Fibroblast of skin of left quadriceps (primary cell): ENCODE results near the gene ARL2.
"Not testable (repeated sequence)": the region's sequence is repeated elsewhere in the genome, so short reads cannot be mapped to it uniquely, and the experiment has no call there.

ENCODE experiments used
- DNase-seq, 2 experiments: peaks; one replicate each; pipeline ENCODE4 v3.0.0-alpha.2; 2013; ENCODE audit warnings: low read depth in 2 of 2

The ARL2 gene

GRCh38 chr11:65008016-65008415, 5.9 kb upstream of the ARL2 start:
- DNase-seq: no peak

GRCh38 chr11:65008873-65009272, 5.1 kb upstream of the ARL2 start:
- no peak for DNase-seq

GRCh38 chr11:65013130-65013887, 651 bp upstream of the ARL2 start:
- DNase-seq: peak; percentile 72 to 74

- no peak for DNase-seq
Observed at GRCh38 chr11:65014726-65015227, 817 bp downstream of the ARL2 start.

- no peak for DNase-seq
Observed at GRCh38 chr11:65016705-65017104, 2.7 kb downstream of the ARL2 start.

GRCh38 chr11:65017937-65018336, 4.0 kb downstream of the ARL2 start:
- no peak for DNase-seq

- DNase-seq: no peak
Observed at GRCh38 chr11:65019824-65020223, 5.9 kb downstream of the ARL2 start.

- DNase-seq: no peak
Observed at GRCh38 chr11:65021003-65021402, 7.0 kb downstream of the ARL2 start.

GRCh38 chr11:65021509-65021908, 7.5 kb downstream of the ARL2 start:
- DNase-seq: no peak

- DNase-seq: not testable (repeated sequence)
Observed at GRCh38 chr11:65023502-65023901, 9.5 kb downstream of the ARL2 start.

GRCh38 chr11:65026810-65027209, 12.8 kb downstream of the ARL2 start:
- no peak for DNase-seq

GRCh38 chr11:65027213-65028067, 13.5 kb downstream of the ARL2 start, which contains the start of gene SNX15:
Gene SNX15, plus strand, starts transcription at chr11:65027439. Its CDS starts 99 bp downstream, at chr11:65027538.
- peak; percentile 93 to 94 for DNase-seq

GRCh38 chr11:65032216-65032615, 18.3 kb downstream of the ARL2 start:
- DNase-seq: no peak

- no peak for DNase-seq
Observed at GRCh38 chr11:65034423-65034822, 20.5 kb downstream of the ARL2 start.

- no peak for DNase-seq
Observed at GRCh38 chr11:65035579-65035978, 21.6 kb downstream of the ARL2 start.

GRCh38 chr11:65036931-65037330, 23.0 kb downstream of the ARL2 start:
- no peak for DNase-seq

- no peak for DNase-seq
Observed at GRCh38 chr11:65040520-65040846, 26.5 kb downstream of the ARL2 start.

- peak; percentile 86 for DNase-seq
Observed at GRCh38 chr11:65040847-65041622, 27.1 kb downstream of the ARL2 start, which contains the start of gene SAC3D1. Gene SAC3D1, plus strand, starts transcription at chr11:65041210. Its CDS starts 83 bp downstream, at chr11:65041293.

GRCh38 chr11:65042891-65043290, 28.9 kb downstream of the ARL2 start:
- DNase-seq: no peak

- DNase-seq: no peak
Observed at GRCh38 chr11:65043881-65044501, 30.0 kb downstream of the ARL2 start.

GRCh38 chr11:65045061-65045460, 31.1 kb downstream of the ARL2 start:
- no peak for DNase-seq
